ENCODE data around the gene TSEN34.
"Not testable (repeated sequence)": the region's sequence is repeated elsewhere in the genome, so short reads cannot be mapped to it uniquely, and the experiment has no call there.

TSEN34 gene

GRCh38 chr19:54209058-54209810 is 18.1 kb downstream of the TSEN34 start:
- peak in 1 of 3 experiments; percentile 21 for DNase-seq (ENCODE audit: low read depth in 3 of 3)

- DNase-seq (ENCODE audit: low read depth in 3 of 3), result no peak
Measured at GRCh38 chr19:54209811-54210494, 18.8 kb downstream of the TSEN34 start.

GRCh38 chr19:54211235-54211634 is 20.1 kb downstream of the TSEN34 start:
- no peak for DNase-seq (ENCODE audit: low read depth in 3 of 3)

DNA sequence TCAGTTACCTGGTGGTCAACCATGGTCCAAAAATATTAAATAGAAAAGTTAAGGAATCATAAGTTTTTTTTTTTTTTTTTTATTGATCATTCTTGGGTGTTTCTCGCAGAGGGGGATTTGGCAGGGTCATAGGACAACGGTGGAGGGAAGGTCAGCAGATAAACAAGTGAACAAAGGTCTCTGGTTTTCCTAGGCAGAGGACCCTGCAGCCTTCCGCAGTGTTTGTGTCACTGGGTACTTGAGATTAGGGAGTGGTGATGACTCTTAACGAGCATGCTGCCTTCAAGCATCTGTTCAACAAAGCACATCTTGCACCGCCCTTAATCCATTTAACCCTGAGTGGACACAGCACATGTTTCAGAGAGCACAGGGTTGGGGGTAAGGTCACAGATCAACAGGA is 23.1 kb downstream of the TSEN34 start:
- DNase-seq (ENCODE audit: low read depth in 3 of 3), result not testable (repeated sequence)

GRCh38 chr19:54214734-54215133 is 23.6 kb downstream of the TSEN34 start:
- not testable (repeated sequence) for DNase-seq (ENCODE audit: low read depth in 3 of 3)

GRCh38 chr19:54216869-54217268 is 25.8 kb downstream of the TSEN34 start:
- DNase-seq (ENCODE audit: low read depth in 3 of 3), result no peak

DNA sequence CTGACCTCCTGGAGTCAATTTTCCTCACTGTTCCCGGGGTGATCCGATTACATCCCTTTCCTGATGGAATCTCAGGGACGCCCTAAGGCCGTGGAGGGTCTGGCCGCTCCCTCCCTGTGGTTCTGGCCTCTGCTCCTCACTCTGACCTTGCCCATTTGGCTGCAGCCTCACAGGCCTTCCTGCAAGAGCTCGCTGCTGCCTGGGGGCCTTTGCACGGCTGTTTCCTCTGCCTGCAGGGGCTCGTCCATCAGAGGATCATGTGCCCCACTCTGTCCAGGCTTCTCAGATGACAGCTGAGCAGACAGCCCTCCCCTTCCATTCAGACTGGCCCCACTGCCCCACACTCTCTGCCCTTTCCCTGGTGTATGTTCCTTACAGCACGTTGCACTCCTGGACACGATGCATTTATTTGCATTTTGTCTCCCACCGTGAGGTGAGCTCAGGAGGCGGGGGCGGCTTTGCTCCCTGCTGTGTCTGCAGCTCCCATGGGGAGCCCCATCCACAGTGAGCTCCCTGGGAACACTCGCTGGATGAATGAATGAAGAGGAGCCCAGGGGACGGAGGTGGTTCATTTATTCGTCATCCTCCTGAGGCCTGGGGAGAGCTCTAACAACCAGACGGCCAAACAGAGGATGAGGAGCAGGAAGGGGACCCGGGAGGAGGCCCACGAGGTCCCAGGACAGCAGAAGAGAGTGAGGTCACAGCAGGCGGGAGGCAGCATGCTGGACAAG is 26.6 kb downstream of the TSEN34 start:
- not testable (repeated sequence) for DNase-seq (ENCODE audit: low read depth in 3 of 3)

DNA sequence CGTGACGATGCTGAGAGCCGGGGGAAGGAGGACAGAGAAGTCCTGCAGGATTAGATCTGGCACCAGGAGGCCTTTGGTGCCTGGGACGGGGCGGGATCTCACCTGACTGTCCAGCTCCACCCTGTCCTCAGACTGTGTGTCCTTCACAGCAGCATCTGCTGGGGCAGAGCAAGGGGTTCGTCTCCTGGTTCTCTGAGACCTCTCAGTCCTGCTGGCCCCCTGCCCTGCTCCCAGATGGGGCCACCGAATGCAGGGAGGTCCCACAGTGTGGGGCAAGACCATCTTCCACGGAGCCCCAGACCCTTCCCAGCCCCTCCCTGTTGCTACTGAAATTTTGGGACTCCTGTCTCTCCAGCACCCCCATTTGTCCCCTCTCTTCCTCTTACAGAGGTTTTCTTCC is 27.2 kb downstream of the TSEN34 start:
- no peak for DNase-seq (ENCODE audit: low read depth in 3 of 3)

DNA sequence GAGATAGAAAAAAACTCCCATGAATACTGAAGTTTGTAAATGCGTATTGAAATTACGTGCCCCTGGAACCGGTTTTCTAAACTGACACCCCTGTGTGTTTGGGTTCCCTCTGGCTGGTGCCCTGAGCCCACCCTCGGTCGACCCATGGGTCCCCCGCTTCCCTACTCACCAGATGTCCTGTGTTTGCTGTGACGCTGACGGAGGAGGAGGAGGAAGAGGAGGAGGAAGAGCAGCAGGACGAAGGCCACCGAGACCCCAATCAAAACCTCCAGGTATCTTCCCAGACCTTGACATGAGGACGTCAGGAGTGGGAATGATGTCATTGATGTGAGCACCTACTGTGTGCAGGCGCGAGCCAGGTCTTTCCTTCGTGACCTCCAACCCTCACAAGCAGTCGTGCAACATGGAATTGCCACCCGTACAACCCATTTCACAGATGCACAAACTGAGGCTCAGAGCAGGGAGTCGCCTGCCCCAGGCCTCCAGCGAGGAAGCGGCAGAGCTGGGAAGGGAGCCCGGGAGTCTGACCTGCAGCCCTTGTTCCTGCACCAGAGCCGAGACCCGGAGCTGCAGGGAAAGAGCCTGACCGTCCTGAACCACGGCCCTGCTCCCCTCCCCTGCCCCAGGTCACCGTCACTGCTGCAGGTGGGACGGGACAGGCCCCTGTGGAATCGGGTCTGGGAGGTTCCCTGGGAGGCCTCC is 28.0 kb downstream of the TSEN34 start:
- DNase-seq (ENCODE audit: low read depth in 3 of 3), result no peak

DNA sequence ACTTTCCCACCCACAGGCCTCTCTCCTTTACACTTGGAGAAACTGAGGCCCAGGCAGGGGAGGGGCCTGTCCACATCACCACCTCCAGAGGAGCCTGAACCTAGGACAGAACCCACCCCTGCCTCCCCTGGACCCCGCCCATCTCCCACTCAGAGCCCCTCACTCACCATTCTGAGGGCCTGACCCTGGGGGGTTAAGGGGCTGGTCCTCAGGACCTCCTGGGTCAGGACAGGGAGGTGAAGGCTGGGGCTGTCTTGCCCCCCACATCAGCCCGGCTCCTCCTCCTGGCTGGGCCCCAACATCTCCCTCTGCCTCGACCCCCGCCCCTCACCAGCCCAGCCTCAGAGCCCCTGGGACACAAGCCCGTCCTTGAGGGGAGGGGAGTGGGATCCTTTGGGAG is 28.6 kb downstream of the TSEN34 start:
- not testable (repeated sequence) for DNase-seq (ENCODE audit: low read depth in 3 of 3)

DNA sequence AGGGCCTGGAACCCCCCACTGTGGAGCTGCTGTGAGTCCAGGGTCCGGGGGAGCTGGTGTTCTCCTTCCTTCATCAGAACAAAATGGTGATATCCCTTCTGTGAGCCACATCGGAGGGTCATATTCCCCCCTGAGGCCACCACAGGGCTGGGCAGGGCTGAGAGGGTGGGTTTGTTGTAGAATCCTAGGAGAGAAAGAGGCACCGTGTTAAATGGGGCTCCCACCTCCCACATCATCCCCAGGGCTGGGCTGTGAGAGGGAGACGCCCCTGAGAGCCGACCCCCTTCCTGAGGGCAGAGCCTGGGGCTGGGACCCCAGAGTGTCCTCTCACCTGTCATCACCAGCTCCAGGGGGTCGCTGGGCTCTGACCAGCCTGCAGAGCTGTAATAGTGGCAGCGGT is 30.8 kb downstream of the TSEN34 start:
- DNase-seq (ENCODE audit: low read depth in 3 of 3), result not testable (repeated sequence)

DNA sequence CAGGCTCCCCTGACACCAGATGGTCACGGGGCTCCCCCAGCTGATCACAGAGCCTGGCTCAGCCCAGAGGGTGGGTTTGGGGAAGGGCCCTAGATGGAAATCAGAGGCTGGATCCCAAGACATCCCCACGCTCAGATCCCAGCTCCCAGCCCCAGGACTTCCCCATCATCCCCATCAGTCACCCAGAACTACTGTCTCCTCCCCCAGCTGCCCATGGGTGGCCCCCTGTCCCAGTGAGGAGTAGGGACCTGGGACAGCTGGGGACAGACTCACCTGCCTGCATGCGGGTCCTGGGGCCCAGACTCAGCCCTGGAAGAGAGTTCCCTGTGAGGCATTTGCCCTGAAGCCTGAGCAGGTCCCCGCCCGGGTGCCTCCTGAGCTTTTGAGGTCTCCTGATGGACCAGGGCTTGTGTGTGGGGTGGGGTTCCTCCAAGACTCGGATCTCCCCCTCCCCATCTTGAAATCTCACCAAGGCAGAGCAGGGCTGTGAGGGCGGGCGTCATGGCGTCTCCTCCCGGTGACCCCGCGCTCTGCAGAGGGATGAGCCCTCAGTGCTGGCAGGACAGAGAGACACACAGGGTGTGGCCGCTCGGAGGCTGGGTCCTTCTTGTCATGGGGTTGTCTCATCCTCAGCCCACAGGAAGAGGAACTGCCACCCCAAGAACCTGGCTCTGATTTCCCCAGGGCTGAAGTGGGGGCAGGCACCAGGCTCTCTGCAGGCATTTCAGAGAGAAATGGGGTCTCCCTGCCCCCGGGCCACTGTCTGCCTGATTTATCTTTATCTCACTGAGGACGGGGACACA is 31.6 kb downstream of the TSEN34 start, which contains the start of gene LILRB3:
LILRB3 (minus strand) TSS at position 534 of the 803 bp plus-strand sequence; CDS start at position 503, 31 bp downstream.
- not testable (repeated sequence) for DNase-seq (ENCODE audit: low read depth in 3 of 3)

- DNase-seq (ENCODE audit: low read depth in 3 of 3), result not testable (repeated sequence)
Measured at GRCh38 chr19:54223277-54223936, 32.3 kb downstream of the TSEN34 start.

DNA sequence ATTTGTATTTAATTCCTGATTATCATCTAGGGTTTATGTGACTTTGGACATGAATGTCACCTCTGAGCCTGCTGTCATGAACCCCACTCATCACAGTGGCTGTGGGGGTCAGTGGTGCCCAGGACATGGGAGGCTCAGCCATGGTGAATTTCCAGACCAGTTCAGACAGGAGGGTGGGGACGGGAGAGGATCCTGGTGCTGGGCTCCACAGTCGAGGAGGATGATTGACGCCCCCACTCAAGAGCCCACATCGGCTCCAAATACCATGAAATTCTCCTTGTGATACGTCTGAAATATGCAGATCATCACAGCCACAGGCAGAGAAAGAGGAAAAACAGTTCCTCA is 32.8 kb downstream of the TSEN34 start:
- DNase-seq (ENCODE audit: low read depth in 3 of 3), result not testable (repeated sequence)

DNA sequence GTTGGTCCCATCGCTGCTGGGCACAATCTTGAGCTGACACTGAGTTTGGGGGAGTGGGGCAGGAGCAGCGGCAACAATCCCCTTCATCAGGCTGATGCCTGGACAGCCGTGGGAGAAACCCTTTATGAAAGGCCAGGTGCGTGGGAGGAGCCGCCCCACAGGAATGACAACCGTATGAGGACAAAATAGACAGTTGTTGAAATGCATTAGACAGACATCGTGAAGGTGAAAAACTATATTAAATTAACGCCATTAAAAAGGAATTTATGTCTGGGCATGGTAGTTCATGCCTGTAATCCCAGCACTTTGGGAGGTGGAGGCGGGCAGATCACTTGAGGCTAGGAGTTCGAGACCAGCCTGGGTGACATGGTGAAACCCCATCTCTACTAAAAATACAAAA is 33.5 kb downstream of the TSEN34 start:
- DNase-seq (ENCODE audit: low read depth in 3 of 3), result not testable (repeated sequence)

- no peak for DNase-seq (ENCODE audit: low read depth in 3 of 3)
Measured at GRCh38 chr19:54229146-54229545, 38.0 kb downstream of the TSEN34 start.

DNA sequence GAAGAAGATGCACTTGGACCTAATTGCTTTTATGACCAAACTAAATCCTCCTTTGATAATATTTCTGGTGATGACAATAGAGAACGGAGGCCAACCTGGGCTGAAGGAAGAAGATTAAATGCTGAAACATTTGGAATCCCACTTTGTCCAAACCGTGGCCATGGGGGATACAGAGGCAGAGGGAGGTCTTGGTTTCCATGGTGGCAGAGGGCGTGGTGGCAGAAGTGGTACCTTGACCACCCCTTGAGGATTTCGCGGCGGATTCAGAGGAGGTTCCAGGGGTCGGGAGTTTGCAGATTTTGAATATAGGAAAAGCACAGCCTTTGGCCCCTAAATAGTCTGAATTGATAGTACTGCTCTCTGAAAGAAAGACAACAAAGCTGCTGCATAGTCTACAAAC is 38.9 kb downstream of the TSEN34 start:
- no peak for DNase-seq (ENCODE audit: low read depth in 3 of 3)

- DNase-seq (ENCODE audit: low read depth in 3 of 3), result peak; percentile 75 to 87 (median 81)
Measured at GRCh38 chr19:54231077-54231931, 40.2 kb downstream of the TSEN34 start.

- no peak for DNase-seq (ENCODE audit: low read depth in 3 of 3)
Measured at GRCh38 chr19:54233941-54234340, 42.8 kb downstream of the TSEN34 start.

Measured in stimulated activated CD4-positive, alpha-beta T cell treated with anti-CD3 and anti-CD28 coated beads, TNF-alpha, amount 100 ng/mL, for 24 hours (primary cell).